Neutrophil (primary cell): Measurements from ENCODE around the gene DISC1.

Source experiments
- H3K27ac ChIP-seq: fragments of 200-600 bp; sonication (generic); 2 replicates; pipeline ENCODE4 v1.5.1; 2016; ENCODE audit warnings: mild to moderate bottlenecking, moderate library complexity
- H3K27me3 ChIP-seq: fragments of 200-600 bp; sonication (generic); 2 replicates; pipeline ENCODE4 v1.6.0; 2016; ENCODE audit warnings: mild to moderate bottlenecking
- H3K36me3 ChIP-seq: fragments of 200-600 bp; sonication (generic); 2 replicates; pipeline ENCODE4 v1.5.1; 2017
- H3K4me1 ChIP-seq, 2 experiments: fragments of 200-600 bp in 1 of 2; sonication (generic) in 1 of 2; 1 replicate in 1 of 2; 2 replicates in 1 of 2; pipeline versions ENCODE4 v1.5.1 to v1.6.1; 2013 to 2016; ENCODE audit warnings: low read depth in 1 of 2, low read length in 1 of 2, mild to moderate bottlenecking in 1 of 2, moderate library complexity in 1 of 2; ENCODE audit not compliant: control insufficient read depth in 1 of 2, insufficient read depth in 1 of 2
- H3K4me3 ChIP-seq, 2 experiments: fragments of 200-600 bp in 1 of 2; sonication (generic) in 1 of 2; 1 replicate in 1 of 2; 2 replicates in 1 of 2; pipeline ENCODE4 v1.5.1; 2013 to 2016; ENCODE audit warnings: low read depth in 1 of 2, low read length in 1 of 2, mild to moderate bottlenecking in 1 of 2, moderate library complexity in 1 of 2
- H3K9me3 ChIP-seq: fragments of 200-600 bp; sonication (generic); 2 replicates; pipeline ENCODE4 v1.5.1; 2016
- TF ChIP-seq, protein P1 (sequence below): fragments of 200-600 bp; sonication (generic); IDR thresholded peaks from 2 replicates; pipeline ENCODE4 v1.5.1; 2016; ENCODE audit warnings: antibody characterized with exemption

The DISC1 gene

DNA sequence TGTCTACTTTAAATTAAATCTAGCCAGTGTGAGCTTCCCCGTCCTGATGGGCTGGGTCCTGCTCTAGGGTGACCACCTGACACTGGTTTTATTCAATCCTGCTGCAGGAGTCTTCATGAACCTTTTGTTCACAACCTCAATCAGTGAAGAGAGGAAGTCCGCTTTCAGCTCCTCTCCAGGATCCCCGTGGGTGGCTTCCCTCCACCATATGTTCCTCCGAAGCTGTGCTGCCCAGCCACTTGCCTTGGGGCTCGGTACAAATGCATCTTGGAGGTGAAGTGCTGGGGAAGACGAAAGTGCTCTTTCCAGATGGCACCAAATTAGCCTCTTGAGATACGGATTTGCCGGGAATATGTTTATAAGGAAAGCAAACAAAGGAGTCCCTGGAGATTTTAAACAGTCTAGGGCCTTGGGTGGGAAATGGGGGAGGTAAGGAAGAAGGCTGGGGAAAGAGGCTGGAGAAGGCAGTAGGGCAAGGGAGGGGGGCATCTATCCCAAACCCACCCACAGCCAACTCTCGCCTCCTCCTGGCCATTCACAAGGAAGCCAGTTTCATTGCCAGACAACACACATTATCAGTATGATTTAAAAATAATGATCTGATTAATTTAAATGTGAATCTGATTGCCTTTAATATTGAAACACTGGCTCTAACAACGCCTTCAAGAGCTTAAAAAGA, 430.8 kb downstream of the DISC1 start:
- Histone ChIP-seq H3K9me3 (no peaks in the 10 kb centered on the region), H3K27me3 (no peaks in the 10 kb centered on the region), H3K4me3 (no peak overlapping the region), H3K27ac (no peak overlapping the region), H3K4me1 (peaks cover 0 to 5% of the 10 kb centered on the region in 2 experiments), H3K36me3 (no peaks in the 10 kb centered on the region)
- TF ChIP-seq, protein P1, sequence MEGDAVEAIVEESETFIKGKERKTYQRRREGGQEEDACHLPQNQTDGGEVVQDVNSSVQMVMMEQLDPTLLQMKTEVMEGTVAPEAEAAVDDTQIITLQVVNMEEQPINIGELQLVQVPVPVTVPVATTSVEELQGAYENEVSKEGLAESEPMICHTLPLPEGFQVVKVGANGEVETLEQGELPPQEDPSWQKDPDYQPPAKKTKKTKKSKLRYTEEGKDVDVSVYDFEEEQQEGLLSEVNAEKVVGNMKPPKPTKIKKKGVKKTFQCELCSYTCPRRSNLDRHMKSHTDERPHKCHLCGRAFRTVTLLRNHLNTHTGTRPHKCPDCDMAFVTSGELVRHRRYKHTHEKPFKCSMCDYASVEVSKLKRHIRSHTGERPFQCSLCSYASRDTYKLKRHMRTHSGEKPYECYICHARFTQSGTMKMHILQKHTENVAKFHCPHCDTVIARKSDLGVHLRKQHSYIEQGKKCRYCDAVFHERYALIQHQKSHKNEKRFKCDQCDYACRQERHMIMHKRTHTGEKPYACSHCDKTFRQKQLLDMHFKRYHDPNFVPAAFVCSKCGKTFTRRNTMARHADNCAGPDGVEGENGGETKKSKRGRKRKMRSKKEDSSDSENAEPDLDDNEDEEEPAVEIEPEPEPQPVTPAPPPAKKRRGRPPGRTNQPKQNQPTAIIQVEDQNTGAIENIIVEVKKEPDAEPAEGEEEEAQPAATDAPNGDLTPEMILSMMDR: no peak

GRCh38 chr1:232057896-232058274, 431.3 kb downstream of the DISC1 start:
- Histone ChIP-seq H3K4me1 (peaks cover 0 to 5% of the 10 kb centered on the region in 2 experiments), H3K36me3 (no peaks in the 10 kb centered on the region), H3K27me3 (no peaks in the 10 kb centered on the region), H3K9me3 (no peaks in the 10 kb centered on the region), H3K27ac (no peak overlapping the region), H3K4me3 (no peak overlapping the region)
- TF ChIP-seq, protein P1: no peak

GRCh38 chr1:232059726-232060374, 433.3 kb downstream of the DISC1 start:
- H3K27ac ChIP-seq: no peak overlapping the region
- no peaks in the 10 kb centered on the region for H3K9me3 ChIP-seq
- peaks cover 0 to 5% of the 10 kb centered on the region in 2 experiments for H3K4me1 ChIP-seq
- no peak overlapping the region for H3K4me3 ChIP-seq
- no peaks in the 10 kb centered on the region for H3K36me3 ChIP-seq
- H3K27me3 ChIP-seq: no peaks in the 10 kb centered on the region
- TF ChIP-seq, protein P1: no peak

- Histone ChIP-seq H3K9me3 (no peaks in the 10 kb centered on the region), H3K27ac (no peak overlapping the region), H3K36me3 (no peaks in the 10 kb centered on the region), H3K4me3 (no peak overlapping the region), H3K4me1 (peaks cover 0 to 5% of the 10 kb centered on the region in 2 experiments), H3K27me3 (no peaks in the 10 kb centered on the region)
- TF ChIP-seq, protein P1: no peak
Observed at GRCh38 chr1:232062967-232063366, 436.4 kb downstream of the DISC1 start.

DNA sequence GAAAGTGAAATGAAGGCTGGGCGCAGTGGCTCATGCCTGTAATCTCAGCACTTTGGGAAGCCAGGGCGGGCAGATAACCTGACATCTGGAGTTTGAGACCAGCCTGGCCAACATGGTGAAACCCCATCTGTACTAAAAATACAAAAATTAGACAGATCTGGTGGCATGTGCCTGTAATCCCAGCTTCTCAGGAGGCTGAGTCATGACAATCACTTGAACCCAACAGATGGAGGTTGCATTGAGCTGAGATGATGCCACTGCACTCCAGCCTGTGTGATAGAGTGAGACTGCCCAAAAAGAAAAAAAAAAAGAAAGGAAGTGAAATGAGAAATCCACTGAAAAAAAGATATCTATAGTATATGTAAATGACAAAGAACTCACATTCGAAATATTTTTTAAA, 439.9 kb downstream of the DISC1 start:
- Histone ChIP-seq H3K4me3 (no peak overlapping the region), H3K27ac (no peak overlapping the region), H3K36me3 (no peaks in the 10 kb centered on the region), H3K27me3 (no peaks in the 10 kb centered on the region), H3K9me3 (no peaks in the 10 kb centered on the region), H3K4me1 (no peaks in the 10 kb centered on the region)
- TF ChIP-seq, protein P1: no peak
